Keratinocyte (primary cell): ENCODE data around the gene BTNL8.
"Not testable (repeated sequence)": the region's sequence is repeated elsewhere in the genome, so short reads cannot be mapped to it uniquely, and the experiment has no call there.

Source experiments
- CTCF ChIP-seq, 3 experiments: IDR thresholded peaks in 1 of 3; conservative IDR thresholded peaks in 1 of 3; optimal IDR thresholded peaks in 1 of 3; 2 replicates in 2 of 3; 3 replicates in 1 of 3; pipeline versions ENCODE3 to v1.5.1; 2011; ENCODE audit warnings: low read length in 3 of 3, mild to moderate bottlenecking in 3 of 3, moderate library complexity in 2 of 3, control low read depth in 1 of 3, inconsistent platforms in 1 of 3; ENCODE audit not compliant: insufficient read depth in 2 of 3; ENCODE audit errors: extremely low read depth in 1 of 3
- EZH2 ChIP-seq: IDR thresholded peaks from one replicate; pipeline ENCODE4 v1.6.1; 2012; ENCODE audit warnings: inconsistent platforms, mild to moderate bottlenecking, low read length, moderate library complexity

- not testable (repeated sequence) for TF ChIP-seq CTCF (optimal IDR thresholded peaks at IDR 0.05 in 1 of 3, IDR thresholded peaks at IDR 0.05 in 1 of 3, conservative IDR thresholded peaks at IDR 0.05 in 1 of 3; ENCODE audit: extremely low read depth in 1 of 3, insufficient read depth in 2 of 3, low read length in 3 of 3); EZH2
These were observed 3.6 kb upstream of the BTNL8 start for GRCh38 chr5:180895330-180895729.
